Muscle of leg (tissue), 16 donors: Measurements from ENCODE around the gene LIF. TPM values are rescaled to one million over a fixed set of nuclear protein-coding genes. Genes with fewer than 3 reads are reported as not detected.

Experiments
- DNase-seq: peaks from one replicate; pipeline ENCODE4 v3.0.0; 2013
- H3K27ac ChIP-seq: one replicate; pipeline ENCODE4 v1.5.1; 2013; ENCODE audit warnings: mild to moderate bottlenecking, low read length, control low read depth
- H3K27me3 ChIP-seq: one replicate; pipeline ENCODE4 v1.6.1; 2013; ENCODE audit warnings: low read length; ENCODE audit not compliant: control insufficient read depth, insufficient read depth
- H3K36me3 ChIP-seq: one replicate; pipeline ENCODE4 v1.6.1; 2013; ENCODE audit warnings: low read length; ENCODE audit not compliant: control insufficient read depth, insufficient read depth
- H3K4me1 ChIP-seq: one replicate; pipeline ENCODE4 v1.6.1; 2013; ENCODE audit warnings: low read length; ENCODE audit not compliant: control insufficient read depth, insufficient read depth
- H3K4me3 ChIP-seq: one replicate; pipeline ENCODE4 v1.5.1; 2013; ENCODE audit warnings: low read length, control low read depth
- H3K9me3 ChIP-seq: replicated peaks from 2 replicates; pipeline ENCODE4 v1.6.1; 2013; ENCODE audit warnings: low read depth, low read length; ENCODE audit not compliant: control insufficient read depth
- WGBS: methylation state at CpG from one replicate; pipeline ENCODE4 v1.1.5; 2013; ENCODE audit warnings: missing lambda C conversion rate; ENCODE audit not compliant: insufficient coverage; 5-methylcytosine and 5-hydroxymethylcytosine counted together
- long read RNA-seq, 11 donors: transcript quantifications; one replicate each; lab custom pipeline, GENCODE V29; 2026
- polyA plus RNA-seq, 8 donors: library from polyadenylated mRNA; unstranded; fragments of 120-200 nt; gene quantifications; one replicate each; pipeline versions ENCODE4 v1.2.1 to v1.2.3, GENCODE V29; 2013; ENCODE audit warnings: inconsistent platforms in 1 of 8, low replicate concordance in 1 of 8; ENCODE audit not compliant: insufficient read length in 8 of 8, insufficient read depth in 1 of 8
- total RNA-seq: library from RNA; stranded (reverse); fragments of 120-200 nt; gene quantifications from one replicate; pipeline ENCODE4 v1.2.4, GENCODE V29; 2013

The LIF gene
- total RNA-seq, result 0.75 TPM
- 1 to 10 TPM in 3 of 8 donors, under 1 TPM in 5; 0.57 to 1.4 (median 0.88) TPM for polyA plus RNA-seq
- long read RNA-seq, donor 1, result 0 reads
- long read RNA-seq, donor 2, result 0 reads
- long read RNA-seq, donor 3, result 0 reads
- long read RNA-seq, donor 4, result 0 reads
- long read RNA-seq, donor 5, result 0 reads
- long read RNA-seq, donor 6, result 0 reads
- long read RNA-seq, donor 7, result 0 reads
- long read RNA-seq, donor 8, result 0 reads
- long read RNA-seq, donor 9, result 0 reads
- long read RNA-seq, donor 10, result 0 reads
- long read RNA-seq, donor 11, result 0 reads

GRCh38 chr22:30245985-30246813, at the start of gene LIF:
Gene LIF, minus strand, starts transcription at chr22:30246759. Its CDS starts 64 bp downstream, at chr22:30246695.
- Histone ChIP-seq H3K4me3 (peak within 1 kb of the TSS; percentile 39), H3K36me3 (no peaks in the 10 kb centered on the region), H3K27me3 (peaks cover 55% of the 10 kb centered on the region), H3K27ac (no peak within 1 kb of the TSS), H3K9me3 (no peaks in the 10 kb centered on the region), H3K4me1 (peaks cover 47% of the 10 kb centered on the region)
- DNase-seq, result peak; percentile 78
- WGBS, result 2% methylated on average over 42 of the region's 64 CpGs

- Histone ChIP-seq H3K4me1 (peaks cover 7% of the 10 kb centered on the region), H3K36me3 (peaks cover 82% of the 10 kb centered on the region)
These were observed 49.8 kb upstream of the LIF start for GRCh38 chr22:30296324-30296723.

GRCh38 chr22:30295576-30295975, 49.0 kb upstream of the LIF start:
- H3K36me3 ChIP-seq, result peaks cover 77% of the 10 kb centered on the region
- DNase-seq, result no peak
- H3K4me3 ChIP-seq, result no peak overlapping the region
- H3K4me1 ChIP-seq, result peaks cover 14% of the 10 kb centered on the region
- 54% methylated on average over 6 of the region's 7 CpGs for WGBS
- no peak overlapping the region for H3K27ac ChIP-seq
- H3K9me3 ChIP-seq, result no peaks in the 10 kb centered on the region
- no peaks in the 10 kb centered on the region for H3K27me3 ChIP-seq

More at GRCh38 chr22:30296324-30296723, 49.8 kb upstream of the LIF start:
- Histone ChIP-seq H3K27me3 (no peaks in the 10 kb centered on the region), H3K9me3 (no peaks in the 10 kb centered on the region), H3K27ac (no peak overlapping the region), H3K4me3 (no peak overlapping the region)
- no peak for DNase-seq
- 100% methylated on average over 1 of the region's 4 CpGs for whole genome bisulfite sequencing

GRCh38 chr22:30294830-30295229, 48.3 kb upstream of the LIF start:
- Histone ChIP-seq H3K4me1 (peaks cover 22% of the 10 kb centered on the region), H3K27me3 (no peaks in the 10 kb centered on the region), H3K9me3 (no peaks in the 10 kb centered on the region), H3K4me3 (no peak overlapping the region), H3K27ac (no peak overlapping the region), H3K36me3 (peaks cover 74% of the 10 kb centered on the region)
- no peak for DNase-seq
- 96% methylated on average over 8 of the region's 11 CpGs for WGBS

GRCh38 chr22:30294066-30294465, 47.5 kb upstream of the LIF start:
- H3K4me3 ChIP-seq, result no peak overlapping the region
- peaks cover 23% of the 10 kb centered on the region for H3K4me1 ChIP-seq
- H3K27me3 ChIP-seq, result no peaks in the 10 kb centered on the region
- peaks cover 70% of the 10 kb centered on the region for H3K36me3 ChIP-seq
- no peaks in the 10 kb centered on the region for H3K9me3 ChIP-seq
- H3K27ac ChIP-seq, result no peak overlapping the region
- no peak for DNase-seq
- WGBS, result 82% methylated on average over 8 of the region's 9 CpGs

GRCh38 chr22:30293026-30293425, 46.5 kb upstream of the LIF start:
- peaks cover 34% of the 10 kb centered on the region for H3K4me1 ChIP-seq
- peaks cover 60% of the 10 kb centered on the region for H3K36me3 ChIP-seq
- H3K4me3 ChIP-seq, result no peak overlapping the region
- H3K27ac ChIP-seq, result no peak overlapping the region
- no peaks in the 10 kb centered on the region for H3K27me3 ChIP-seq
- WGBS, result 81% methylated on average over 6 of the region's 7 CpGs
- H3K9me3 ChIP-seq, result no peaks in the 10 kb centered on the region
- DNase-seq, result no peak

GRCh38 chr22:30292069-30292970, 45.8 kb upstream of the LIF start:
- Histone ChIP-seq H3K9me3 (no peaks in the 10 kb centered on the region), H3K36me3 (peaks cover 53% of the 10 kb centered on the region), H3K27me3 (no peaks in the 10 kb centered on the region), H3K27ac (peak overlapping the region; percentile 92), H3K4me3 (no peak overlapping the region), H3K4me1 (peaks cover 37% of the 10 kb centered on the region)
- no peak for DNase-seq
- WGBS, result 83% methylated on average over 15 of the region's 18 CpGs

- DNase-seq, result peak; percentile 87
- Histone ChIP-seq H3K4me3 (no peak overlapping the region), H3K9me3 (no peaks in the 10 kb centered on the region), H3K27ac (peak overlapping the region; percentile 92), H3K4me1 (peaks cover 37% of the 10 kb centered on the region), H3K27me3 (no peaks in the 10 kb centered on the region), H3K36me3 (peaks cover 45% of the 10 kb centered on the region)
- 59% methylated on average over 7 of the region's 13 CpGs for WGBS
These were observed 44.7 kb upstream of the LIF start for GRCh38 chr22:30291058-30291892.

- H3K9me3 ChIP-seq, result no peaks in the 10 kb centered on the region
- H3K4me3 ChIP-seq, result no peak overlapping the region
- no peaks in the 10 kb centered on the region for H3K27me3 ChIP-seq
- DNase-seq, result peak; percentile 73
- WGBS, result 29% methylated on average over 2 of the region's 3 CpGs
- H3K4me1 ChIP-seq, result peaks cover 37% of the 10 kb centered on the region
- H3K27ac ChIP-seq, result peak overlapping the region; percentile 92
- H3K36me3 ChIP-seq, result peaks cover 39% of the 10 kb centered on the region
These were observed 43.9 kb upstream of the LIF start for GRCh38 chr22:30290342-30291057.
